ENCODE data around the gene RNH1. TPM values are rescaled to one million over a fixed set of nuclear protein-coding genes. Genes with fewer than 3 reads are reported as not detected.

RNH1 gene
- total RNA-seq, 1 experiment from 2014 or later = 288 TPM

GRCh38 chr11:449889-450808 is 56.9 kb downstream of the RNH1 start, which contains the start of gene PTDSS2:
PTDSS2 (plus strand) TSS chr11:450279; CDS start chr11:450456, 177 bp downstream.
- peak; percentile 91 for DNase-seq (ENCODE audit: unreplicated experiment)
- ChIA-PET POLR2A (interaction anchor here (0.6 to 6.0 kb wide), 18 partner anchors 27 to 356 kb away, joined by 3 to 75 read pairs (median 6); partner anchors contain the start of genes BET1L, EPS8L2, HRAS and PKP3), CTCF (interaction anchor here (0.5 to 2.8 kb wide), 14 partner anchors 11 to 245 kb away, joined by 3 to 33 read pairs (median 6); partner anchors contain the start of genes BET1L, IFITM2, PSMD13 and SIRT3)
- TF ChIP-seq CTCF (IDR thresholded peaks at IDR 0.05; ENCODE audit: unreplicated experiment) = no peak
- peak within 1 kb of the TSS; percentile 89 for H3K27ac Mint-ChIP-seq (ENCODE audit: low read depth, unreplicated experiment)
- no peaks in the 10 kb centered on the region for H3K27me3 Mint-ChIP-seq (ENCODE audit: insufficient read depth, unreplicated experiment)
- H3K4me1 Mint-ChIP-seq (ENCODE audit: insufficient read depth, unreplicated experiment) = peaks cover 18% of the 10 kb centered on the region
- intact Hi-C loops (cut with micrococcal nuclease) = loop anchor here (2.0 to 5.0 kb wide), 3 partner anchors 43 to 243 kb away; partner anchors contain the start of genes BET1L and RIC8A
- H3K9me3 Mint-ChIP-seq (ENCODE audit: unreplicated experiment) = no peaks in the 10 kb centered on the region
- H3K4me3 Mint-ChIP-seq (ENCODE audit: unreplicated experiment) = peak within 1 kb of the TSS; percentile 87
- H3K36me3 Mint-ChIP-seq (ENCODE audit: insufficient read depth, unreplicated experiment) = peaks cover 46% of the 10 kb centered on the region
- BruUV-seq (replicated peaks) = no TSS peak

- Mint-ChIP-seq H3K4me1 (ENCODE audit: insufficient read depth, unreplicated experiment) (peaks cover 18% of the 10 kb centered on the region), H3K4me3 (ENCODE audit: unreplicated experiment) (peak overlapping the region; percentile 87), H3K36me3 (ENCODE audit: insufficient read depth, unreplicated experiment) (peaks cover 26% of the 10 kb centered on the region), H3K27me3 (ENCODE audit: insufficient read depth, unreplicated experiment) (no peaks in the 10 kb centered on the region), H3K27ac (ENCODE audit: low read depth, unreplicated experiment) (peak overlapping the region; percentile 83), H3K9me3 (ENCODE audit: unreplicated experiment) (no peaks in the 10 kb centered on the region)
- POLR2A ChIA-PET = interaction anchor here (0.6 to 6.0 kb wide), 20 partner anchors 18 to 240 kb away, joined by 3 to 75 read pairs (median 4); partner anchors contain the start of genes BET1L, PKP3, RIC8A and RNH1
- intact Hi-C loops (cut with micrococcal nuclease) = loop anchor here (1.0 to 5.0 kb wide), 5 partner anchors 41 to 241 kb away; partner anchors contain the start of genes BET1L, PKP3 and RIC8A
- DNase-seq (ENCODE audit: unreplicated experiment) = peak; percentile 93
- BruUV-seq (replicated peaks) = TSS peak; percentile 57
- peak; percentile 89 for TF ChIP-seq CTCF (IDR thresholded peaks at IDR 0.05; ENCODE audit: unreplicated experiment)
- CTCF ChIA-PET = interaction anchor here (0.6 to 2.8 kb wide), 38 partner anchors 9 to 1125 kb away, joined by 3 to 33 read pairs (median 4); partner anchors contain the start of genes BET1L, IFITM2, PKP3 and RIC8A
Measured at GRCh38 chr11:447923-448731, 58.9 kb downstream of the RNH1 start.

DNA sequence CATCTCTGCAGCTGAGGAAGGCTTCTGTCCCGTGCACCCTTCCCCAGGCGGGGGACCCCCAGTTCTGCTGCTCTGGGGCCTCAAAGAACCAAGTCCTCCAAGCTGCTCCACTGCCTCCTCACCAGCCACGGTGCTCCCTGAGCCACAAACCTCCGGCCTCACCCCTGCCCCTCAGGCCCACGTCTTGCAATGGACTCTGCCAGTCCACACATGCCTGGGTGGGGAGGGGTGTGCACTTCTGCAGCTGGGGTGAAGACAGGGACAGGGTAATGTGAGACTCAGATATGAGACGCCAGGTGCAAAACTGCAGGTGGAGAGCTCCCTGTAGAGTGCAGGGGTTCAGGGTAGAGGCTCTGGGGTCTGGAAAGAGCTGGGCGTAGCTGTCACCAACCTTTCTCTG is 60.2 kb downstream of the RNH1 start:
- no TSS peak for BruUV-seq (replicated peaks)
- DNase-seq (ENCODE audit: unreplicated experiment) = peak; percentile 65
- ChIA-PET CTCF (interaction anchor here (1.1 to 1.2 kb wide), 2 partner anchors 14 to 51 kb away, joined by 3 read pairs; no protein-coding TSS in a partner anchor), POLR2A (interaction anchor here (0.6 to 6.0 kb wide), 6 partner anchors 19 to 337 kb away, joined by 3 to 75 read pairs (median 8); partner anchors contain the start of genes PKP3 and RNH1)
- Mint-ChIP-seq H3K36me3 (ENCODE audit: insufficient read depth, unreplicated experiment) (peaks cover 14% of the 10 kb centered on the region), H3K9me3 (ENCODE audit: unreplicated experiment) (no peaks in the 10 kb centered on the region), H3K4me3 (ENCODE audit: unreplicated experiment) (peak overlapping the region; percentile 52), H3K27me3 (ENCODE audit: insufficient read depth, unreplicated experiment) (no peaks in the 10 kb centered on the region), H3K27ac (ENCODE audit: low read depth, unreplicated experiment) (no peak overlapping the region), H3K4me1 (ENCODE audit: insufficient read depth, unreplicated experiment) (peaks cover 18% of the 10 kb centered on the region)
- intact Hi-C loops (cut with micrococcal nuclease) = loop anchor here (5.0 kb wide), 2 partner anchors 40 to 240 kb away; partner anchors contain the start of genes BET1L and RIC8A
- TF ChIP-seq CTCF (IDR thresholded peaks at IDR 0.05; ENCODE audit: unreplicated experiment) = no peak
